GM19239 (cell line): ENCODE measurements around the gene CAMTA1.
"Not testable (repeated sequence)": the region's sequence is repeated elsewhere in the genome, so short reads cannot be mapped to it uniquely, and the experiment has no call there.

ENCODE experiments used
- DNase-seq: peaks from one replicate; pipeline ENCODE4 v3.0.0; 2011; ENCODE audit warnings: low spot score; ENCODE audit not compliant: insufficient read length
- FAIRE-seq: peaks from 2 replicates; lab custom pipeline; 2011; peaks lifted over from hg19 to GRCh38; lab: Jason Lieb, UNC

The CAMTA1 gene

DNA sequence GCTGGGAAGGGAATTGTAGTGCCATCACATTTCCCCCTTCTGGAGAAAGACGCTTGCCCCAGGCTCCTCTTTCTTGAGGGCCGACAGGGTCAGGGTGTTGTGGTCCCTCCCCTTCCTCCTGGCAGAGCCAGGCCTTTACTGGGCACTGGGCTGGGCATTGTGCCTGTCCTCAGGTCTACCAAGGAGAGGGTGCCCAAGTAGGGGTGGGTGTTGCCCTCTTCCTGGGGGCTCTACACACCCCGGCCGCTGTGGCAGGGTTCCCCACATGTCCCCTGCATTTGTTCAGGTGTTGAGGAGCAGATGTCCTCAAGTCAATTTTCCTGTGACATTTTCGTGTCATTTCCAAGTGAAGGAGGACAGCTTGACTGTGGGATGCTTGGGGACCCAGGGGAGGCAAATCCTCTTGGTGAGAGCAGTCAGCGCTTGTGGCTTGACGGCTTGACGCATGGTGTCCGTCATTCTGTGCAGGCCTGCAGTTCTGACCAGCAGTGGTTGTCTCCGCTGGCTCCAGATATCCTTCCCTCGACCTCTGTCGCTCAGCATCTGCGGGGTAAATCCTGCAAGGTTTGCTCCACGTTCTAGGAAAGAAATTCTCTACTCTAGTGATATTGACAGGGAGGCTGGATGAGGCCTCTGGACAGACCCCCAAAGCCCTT is 804.0 kb downstream of the CAMTA1 start:
- DNase-seq (no peak), FAIRE-seq (no peak)

DNA sequence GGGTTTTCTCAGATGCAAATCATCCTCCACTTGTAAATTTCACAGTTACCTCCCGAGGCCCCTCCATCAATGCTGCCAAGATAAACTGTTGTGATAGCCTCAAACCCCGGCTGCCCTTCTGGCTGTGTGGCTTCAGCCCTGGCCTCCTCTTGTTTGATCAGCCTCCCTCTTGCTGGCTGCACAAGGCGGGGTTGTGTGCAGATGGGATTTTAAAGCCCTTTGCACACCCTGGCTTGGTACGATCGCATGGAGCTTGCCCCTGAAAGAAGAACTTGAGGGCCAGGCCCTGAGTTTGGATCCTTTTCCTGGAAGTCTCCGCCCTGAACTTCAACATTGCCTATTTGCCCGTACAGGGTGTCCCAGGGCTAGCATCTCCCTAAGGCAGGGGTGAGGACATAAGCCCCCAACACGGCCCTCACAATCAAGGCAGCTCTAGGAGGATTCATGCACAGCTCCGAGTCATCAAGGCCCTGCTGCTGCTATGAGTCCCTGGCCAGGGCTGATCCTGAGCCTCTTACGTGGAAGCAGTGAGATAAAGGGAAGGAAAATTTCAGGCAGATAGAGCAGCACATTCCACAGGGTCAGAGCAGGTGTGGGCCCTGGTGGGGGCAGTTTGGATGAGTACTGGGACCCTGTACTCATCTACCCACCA is 804.6 kb downstream of the CAMTA1 start:
- FAIRE-seq (no peak), DNase-seq (no peak)

DNA sequence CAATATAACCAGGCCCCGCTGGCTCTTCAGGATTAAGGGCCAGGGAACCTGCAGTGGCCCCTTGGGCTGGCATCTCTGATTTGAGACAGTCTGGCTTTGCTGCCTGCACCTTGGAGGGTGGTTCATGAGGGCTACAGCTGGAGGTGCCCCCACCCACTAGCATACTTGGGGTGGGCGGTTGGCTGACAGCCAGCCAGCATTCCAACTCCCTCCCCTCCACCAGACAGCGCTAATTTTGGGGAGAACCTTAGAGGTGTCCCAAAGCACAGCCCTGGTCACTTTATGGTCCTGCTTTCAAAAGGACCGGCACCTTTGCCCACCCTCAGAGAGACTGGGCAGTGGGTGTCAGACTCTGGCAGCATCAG is 805.2 kb downstream of the CAMTA1 start:
- DNase-seq, result no peak
- no peak for FAIRE-seq

DNA sequence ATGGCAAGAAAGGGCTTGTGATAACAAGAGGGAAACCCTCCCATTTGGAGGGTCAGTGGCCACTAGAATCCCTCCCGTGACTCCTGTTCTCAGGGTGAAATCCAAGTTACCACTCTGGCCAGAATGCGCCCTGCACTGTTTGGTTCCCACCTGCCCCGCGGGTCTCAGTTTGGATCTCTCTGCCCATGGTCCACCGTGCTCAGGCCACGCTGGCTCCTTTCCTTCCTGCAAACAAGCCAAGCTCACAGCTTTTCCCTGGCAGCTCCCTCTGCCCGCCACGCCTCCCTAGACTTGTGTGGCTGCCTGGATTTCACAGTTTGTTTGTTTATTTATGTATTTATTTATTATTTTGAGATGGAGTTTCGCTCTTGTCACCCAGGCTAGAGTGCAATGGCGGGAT is 806.3 kb downstream of the CAMTA1 start:
- DNase-seq, result no peak
- no peak for FAIRE-seq

DNA sequence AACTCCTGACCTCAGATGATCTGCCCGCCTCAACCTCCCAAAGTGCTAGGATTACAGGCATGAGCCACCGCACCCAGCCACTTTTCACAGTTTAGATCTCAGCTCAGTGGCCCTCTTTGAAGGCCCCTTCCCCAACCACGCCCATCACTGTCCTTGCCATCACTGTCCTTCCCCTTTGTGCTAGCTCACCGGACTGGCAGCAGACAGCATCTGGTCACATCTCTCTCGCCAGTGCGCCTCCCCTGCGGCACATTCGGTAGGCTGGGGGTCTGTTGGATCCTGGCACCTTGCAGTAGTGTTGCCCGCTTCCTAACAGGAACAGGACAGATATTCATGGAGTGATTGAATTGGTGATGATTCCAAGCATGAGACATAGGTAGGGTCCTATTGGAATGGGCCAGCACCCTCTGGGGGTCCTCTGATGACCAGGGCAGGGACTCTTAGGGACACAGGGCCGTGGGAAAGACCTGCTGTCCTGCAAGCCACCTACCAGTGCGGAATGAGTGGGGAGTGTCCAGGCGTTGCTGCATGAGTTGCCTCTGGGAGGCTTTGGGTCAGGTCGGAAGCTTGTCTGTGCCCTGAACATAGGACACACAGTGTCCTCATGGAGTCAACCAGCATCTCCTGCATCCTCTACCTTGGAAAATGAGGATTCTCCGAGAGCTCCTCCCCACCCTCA is 807.0 kb downstream of the CAMTA1 start:
- FAIRE-seq, result no peak

DNA sequence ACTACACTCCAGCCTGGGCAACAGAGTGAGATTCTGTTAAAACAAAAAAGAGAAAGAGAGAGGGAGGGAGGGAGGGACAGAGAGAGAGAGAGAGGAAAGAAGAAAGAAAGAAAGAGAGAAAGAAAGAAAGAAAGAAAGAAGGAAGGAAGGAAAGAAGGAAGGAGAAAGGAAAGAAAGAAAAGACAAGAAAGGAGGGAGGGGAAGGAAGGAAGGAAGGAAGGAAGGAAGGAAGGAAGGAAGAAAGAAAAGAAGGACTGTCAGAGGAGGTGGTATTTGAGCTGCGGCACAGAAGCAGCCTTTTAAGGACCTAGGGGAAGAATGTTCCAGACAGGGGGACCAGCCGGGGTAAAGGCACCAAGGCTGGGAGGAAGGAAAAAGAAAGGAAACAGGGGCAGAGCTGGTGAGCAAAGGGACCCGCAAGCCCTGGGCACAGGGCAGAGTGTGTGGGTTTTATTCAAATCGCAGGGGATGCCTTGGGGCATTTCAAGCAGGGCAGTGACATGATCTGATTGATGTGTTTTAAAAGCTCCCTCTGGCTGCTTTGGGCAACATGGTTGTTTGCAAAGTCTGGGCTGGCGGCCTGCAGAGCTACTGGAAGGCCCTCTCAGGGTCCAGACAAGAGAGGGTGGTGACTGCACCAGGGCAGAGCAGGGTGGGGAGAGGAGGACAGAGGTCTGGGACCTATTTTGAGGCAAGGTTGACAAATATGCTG is 808.9 kb downstream of the CAMTA1 start:
- FAIRE-seq (no peak), DNase-seq (no peak)

More for the DNA sequence above, 807.0 kb downstream of the CAMTA1 start:
- DNase-seq, result no peak

DNA sequence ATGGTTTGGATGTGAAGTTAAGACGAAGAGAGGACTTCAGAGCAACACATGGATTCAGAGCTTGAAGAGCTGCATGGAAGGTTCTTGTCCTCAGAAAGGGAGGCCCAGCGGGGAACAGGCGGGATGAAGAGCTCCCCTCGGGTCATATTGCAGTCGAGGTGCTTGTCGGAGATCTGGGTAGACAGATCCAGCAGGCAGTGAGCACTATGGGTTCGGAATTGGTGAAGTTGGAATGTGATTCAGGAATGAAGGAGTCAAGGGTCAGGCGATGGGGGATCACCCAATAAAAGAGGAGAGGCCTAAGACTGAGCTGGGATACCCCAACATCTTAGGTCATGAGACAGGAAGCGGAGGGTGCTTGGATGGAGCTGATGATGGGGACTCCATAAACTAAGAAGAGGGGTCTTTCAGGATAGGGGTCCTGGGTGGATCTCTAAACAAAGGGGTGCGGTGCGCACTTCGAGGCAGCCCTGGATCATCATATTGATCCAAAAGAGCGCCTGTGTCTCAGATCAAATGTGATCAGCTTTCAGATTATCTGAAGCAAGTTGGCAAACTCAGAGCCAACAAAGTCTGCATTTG is 809.6 kb downstream of the CAMTA1 start:
- DNase-seq (no peak), FAIRE-seq (no peak)

DNA sequence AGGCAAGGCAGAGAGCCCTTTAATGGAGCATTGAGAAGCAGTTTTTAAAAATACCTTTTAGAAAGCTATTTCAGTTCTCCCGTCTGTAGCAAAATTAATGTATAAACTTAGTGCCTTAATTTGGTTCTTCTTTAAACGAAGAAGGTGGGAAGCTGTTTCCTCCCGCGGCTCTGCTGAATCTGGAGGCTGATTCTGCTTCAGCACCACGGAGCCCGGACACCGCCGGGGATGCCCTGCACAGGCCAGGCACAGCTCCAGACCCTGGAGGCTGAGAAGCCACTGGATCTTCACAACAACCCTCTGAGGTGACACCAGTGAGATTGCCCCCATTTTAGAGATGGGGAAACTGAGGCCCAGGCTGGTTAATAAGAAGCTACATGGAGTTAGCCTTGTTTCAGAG is 810.1 kb downstream of the CAMTA1 start:
- FAIRE-seq, result no peak
- no peak for DNase-seq

GRCh38 chr1:7596126-7596965 is 811.1 kb downstream of the CAMTA1 start:
- DNase-seq, result no peak
- no peak for FAIRE-seq

DNA sequence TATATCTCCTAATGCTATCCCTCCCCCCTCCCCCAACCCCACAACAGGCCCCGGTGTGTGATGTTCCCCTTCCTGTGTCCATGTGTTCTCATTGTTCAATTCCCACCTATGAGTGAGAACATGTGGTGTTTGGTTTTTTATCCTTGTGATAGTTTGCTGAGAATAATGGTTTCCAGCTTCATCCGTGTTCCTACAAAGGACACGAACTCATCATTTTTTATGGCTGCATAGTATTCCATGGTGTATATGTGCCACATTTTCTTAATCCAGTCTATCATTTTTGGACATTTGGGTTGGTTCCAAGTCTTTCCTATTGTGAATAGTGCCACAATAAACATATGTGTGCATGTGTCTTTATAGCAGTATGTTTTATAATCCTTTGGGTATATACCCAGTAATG is 812.8 kb downstream of the CAMTA1 start:
- not testable (repeated sequence) for FAIRE-seq, DNase-seq

DNA sequence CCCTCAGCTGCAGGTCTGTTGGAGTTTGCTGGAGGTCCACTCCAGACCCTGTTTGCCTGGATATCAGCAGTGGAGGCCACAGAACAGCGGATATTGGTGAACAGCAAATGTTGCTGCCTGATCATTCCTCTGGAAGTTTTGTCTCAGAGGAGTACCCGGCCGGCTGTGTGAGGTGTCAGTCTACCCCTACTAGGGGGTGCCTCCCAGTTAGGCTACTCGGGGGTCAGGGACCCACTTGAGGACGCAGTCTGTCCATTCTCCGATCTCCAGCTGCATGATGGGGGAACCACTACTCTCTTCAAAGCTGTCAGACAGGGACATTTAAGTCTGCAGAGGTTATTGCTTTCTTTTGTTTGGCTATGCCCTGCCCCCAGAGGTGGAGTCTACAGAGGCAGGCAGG is 819.7 kb downstream of the CAMTA1 start:
- DNase-seq, FAIRE-seq: not testable (repeated sequence)

GRCh38 chr1:7606096-7606495 is 820.8 kb downstream of the CAMTA1 start:
- no peak for FAIRE-seq
- DNase-seq, result no peak

DNA sequence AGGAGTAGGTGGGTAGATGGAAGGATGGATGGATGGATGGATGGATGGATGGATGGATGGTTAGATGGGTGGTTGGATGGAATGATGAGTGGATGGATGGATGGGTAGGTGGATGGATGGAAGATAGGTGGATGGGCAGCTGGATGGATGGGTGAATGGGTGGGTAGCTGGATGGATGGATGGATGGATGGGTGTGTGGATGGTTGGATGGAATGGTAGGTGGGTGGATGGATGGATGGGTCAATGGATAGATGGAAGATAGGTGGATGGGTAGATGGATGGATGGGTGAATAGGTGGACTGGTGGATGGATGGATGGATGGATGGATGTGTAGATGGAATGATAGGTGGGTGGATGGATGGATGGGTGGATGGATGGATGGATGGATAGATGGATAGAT is 821.8 kb downstream of the CAMTA1 start:
- FAIRE-seq (no peak), DNase-seq (no peak)

DNA sequence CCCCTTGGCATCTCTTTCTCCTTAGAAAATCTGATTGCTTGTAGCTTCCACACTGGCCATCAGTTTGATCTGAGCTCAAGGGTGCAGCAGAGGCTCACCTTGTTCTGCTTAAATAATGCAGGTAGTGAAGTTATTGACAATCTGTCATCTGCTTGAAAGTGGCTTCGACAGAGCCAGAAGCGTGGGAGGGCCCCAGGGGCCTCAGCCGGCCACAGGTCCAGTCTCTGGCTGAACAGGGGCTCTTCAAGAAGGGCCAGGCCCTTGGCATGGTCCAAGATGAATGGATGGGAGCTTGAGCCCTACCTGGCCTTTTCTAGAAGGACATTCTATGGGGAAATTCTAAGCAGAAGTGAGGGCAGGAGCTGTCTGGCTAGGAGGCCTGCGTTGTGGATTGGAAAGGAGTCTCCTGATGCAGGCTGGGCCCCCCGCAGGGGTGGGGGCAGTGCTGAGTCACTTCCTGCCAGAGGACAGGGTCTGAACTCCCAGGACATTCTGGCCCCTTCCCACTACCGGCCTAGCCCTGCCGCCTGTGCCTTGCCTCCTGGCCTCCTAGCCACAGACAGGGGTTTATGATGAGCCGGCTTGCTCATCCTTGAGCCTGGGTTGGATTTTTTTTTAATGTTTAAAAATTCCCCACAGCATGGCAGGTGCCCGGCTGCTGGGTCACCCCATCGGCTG is 823.5 kb downstream of the CAMTA1 start:
- FAIRE-seq (no peak), DNase-seq (no peak)

DNA sequence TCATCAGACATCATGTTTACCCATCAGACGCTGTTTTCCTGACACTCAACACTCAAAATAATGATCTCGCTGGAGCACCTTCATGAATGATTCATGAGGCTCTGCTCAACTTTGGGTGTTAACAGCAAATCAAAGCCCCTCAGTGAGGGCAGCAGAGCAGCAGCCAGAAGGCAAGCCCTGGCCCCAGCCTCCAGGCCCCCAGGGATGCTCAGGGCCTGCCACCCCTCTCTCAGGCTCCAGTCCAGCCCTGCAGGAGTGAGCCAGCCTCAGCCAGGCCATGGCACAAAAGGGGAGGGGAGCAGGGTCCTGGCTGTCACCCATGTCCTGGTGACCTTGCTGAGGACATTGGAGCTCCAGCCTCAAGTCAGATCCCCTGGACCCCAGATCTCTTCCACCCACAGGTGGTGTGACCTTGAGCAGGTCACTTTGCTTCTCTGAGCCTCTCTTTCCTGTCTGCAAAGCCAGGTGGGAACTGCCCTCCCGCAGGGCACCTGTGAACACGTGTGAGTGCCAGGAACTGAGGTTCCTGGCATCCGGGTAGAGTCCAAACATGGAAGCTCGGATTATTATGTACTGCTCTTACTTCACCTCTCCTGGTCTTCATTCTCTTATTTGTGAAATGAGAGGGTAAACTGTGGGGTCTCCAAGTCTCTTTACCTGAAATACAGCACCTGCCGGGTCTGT is 824.2 kb downstream of the CAMTA1 start:
- DNase-seq, result no peak
- FAIRE-seq, result no peak

- no peak for DNase-seq
- FAIRE-seq, result no peak
These were observed 825.0 kb downstream of the CAMTA1 start for GRCh38 chr1:7610106-7610731.

DNA sequence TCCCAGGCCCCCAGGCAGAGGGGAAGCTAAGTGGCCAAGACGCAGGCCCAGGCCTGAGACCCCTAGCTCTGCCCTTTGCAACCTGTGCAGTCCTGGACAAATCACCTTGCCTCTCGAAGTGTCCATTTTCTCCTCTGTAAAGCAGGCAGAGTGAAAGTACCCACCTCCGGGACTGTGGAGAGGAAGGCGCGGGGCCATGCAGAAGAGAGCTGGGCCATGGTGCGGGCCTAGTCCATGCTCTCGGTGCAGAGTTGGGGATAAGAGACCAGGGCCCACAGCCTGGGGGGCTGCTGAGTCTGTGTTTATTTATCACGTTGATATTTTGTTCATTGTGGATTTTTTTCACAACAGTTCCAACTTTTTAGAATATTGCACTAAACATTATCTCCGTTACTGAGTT is 825.7 kb downstream of the CAMTA1 start:
- DNase-seq (no peak), FAIRE-seq (no peak)

- no peak for DNase-seq
- FAIRE-seq, result no peak
These were observed 826.3 kb downstream of the CAMTA1 start for GRCh38 chr1:7611421-7612010.
